ENCODE results near the gene GOLGB1. TPM values are rescaled to one million over a fixed set of nuclear protein-coding genes. Genes with fewer than 3 reads are reported as not detected.

Gene GOLGB1
- total RNA-seq, 1 experiment from 2014 or later, result 31.5 TPM

DNA sequence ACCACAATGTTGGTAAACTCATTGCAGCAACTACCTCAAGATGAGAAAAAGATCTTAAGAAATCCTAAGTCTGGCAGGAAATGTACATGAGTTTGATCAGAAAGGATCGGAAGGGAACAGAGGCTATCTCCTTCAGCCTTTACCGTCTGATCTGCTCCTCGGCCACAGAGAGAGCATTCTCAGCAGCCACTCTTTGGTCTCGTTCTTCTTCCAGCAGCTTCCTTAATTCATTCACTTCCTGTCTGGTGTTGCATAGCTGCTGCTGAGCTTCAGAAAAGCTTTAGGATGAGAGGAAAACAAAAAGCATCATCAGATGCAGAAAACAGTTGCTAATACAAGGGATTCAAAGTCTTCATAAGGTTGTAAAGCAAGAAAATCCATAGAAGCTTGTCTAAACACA, 82.2 kb downstream of the GOLGB1 start:
- Mint-ChIP-seq H3K27ac (ENCODE audit: unreplicated experiment) (no peak overlapping the region), H3K4me3 (ENCODE audit: unreplicated experiment) (no peak overlapping the region), H3K36me3 (ENCODE audit: insufficient read depth, unreplicated experiment) (peaks cover 57% of the 10 kb centered on the region), H3K4me1 (ENCODE audit: low read depth, unreplicated experiment) (peaks cover 30% of the 10 kb centered on the region), H3K27me3 (ENCODE audit: insufficient read depth, unreplicated experiment) (no peaks in the 10 kb centered on the region), H3K9me3 (ENCODE audit: unreplicated experiment) (no peaks in the 10 kb centered on the region)
- Histone ChIP-seq H3K4me1 (peaks cover 37% of the 10 kb centered on the region), H3K36me3 (ENCODE audit: control insufficient read depth, insufficient read depth, low read length) (peaks cover 1% of the 10 kb centered on the region; the same call in 1 of the 2 replicates), H3K9me3 (no peaks in the 10 kb centered on the region), H3K4me3 (ENCODE audit: low read depth, low read length) (no peak overlapping the region), H3K27me3 (replicated peaks; ENCODE audit: control insufficient read depth, insufficient read depth, low read length) (no peaks in the 10 kb centered on the region)
- intact Hi-C loops (cut with micrococcal nuclease; ENCODE audit: unreplicated experiment), result no loop called here
- TF ChIP-seq, protein P1, sequence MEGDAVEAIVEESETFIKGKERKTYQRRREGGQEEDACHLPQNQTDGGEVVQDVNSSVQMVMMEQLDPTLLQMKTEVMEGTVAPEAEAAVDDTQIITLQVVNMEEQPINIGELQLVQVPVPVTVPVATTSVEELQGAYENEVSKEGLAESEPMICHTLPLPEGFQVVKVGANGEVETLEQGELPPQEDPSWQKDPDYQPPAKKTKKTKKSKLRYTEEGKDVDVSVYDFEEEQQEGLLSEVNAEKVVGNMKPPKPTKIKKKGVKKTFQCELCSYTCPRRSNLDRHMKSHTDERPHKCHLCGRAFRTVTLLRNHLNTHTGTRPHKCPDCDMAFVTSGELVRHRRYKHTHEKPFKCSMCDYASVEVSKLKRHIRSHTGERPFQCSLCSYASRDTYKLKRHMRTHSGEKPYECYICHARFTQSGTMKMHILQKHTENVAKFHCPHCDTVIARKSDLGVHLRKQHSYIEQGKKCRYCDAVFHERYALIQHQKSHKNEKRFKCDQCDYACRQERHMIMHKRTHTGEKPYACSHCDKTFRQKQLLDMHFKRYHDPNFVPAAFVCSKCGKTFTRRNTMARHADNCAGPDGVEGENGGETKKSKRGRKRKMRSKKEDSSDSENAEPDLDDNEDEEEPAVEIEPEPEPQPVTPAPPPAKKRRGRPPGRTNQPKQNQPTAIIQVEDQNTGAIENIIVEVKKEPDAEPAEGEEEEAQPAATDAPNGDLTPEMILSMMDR (IDR thresholded peaks at IDR 0.05; ENCODE audit: insufficient read depth in 1 of 2, low read depth in 1 of 2, low read length in 1 of 2, severe bottlenecking in 1 of 2, unreplicated experiment in 1 of 2), result no peak
- ChIA-PET CTCF (no interaction called here), POLR2A (interaction anchor here (0.5 kb wide), 1 partner anchor 121 kb away, joined by 3 read pairs; no protein-coding TSS in a partner anchor)
- no TSS peak for BruUV-seq (replicated peaks)
- DNase-seq, result no peak

DNA sequence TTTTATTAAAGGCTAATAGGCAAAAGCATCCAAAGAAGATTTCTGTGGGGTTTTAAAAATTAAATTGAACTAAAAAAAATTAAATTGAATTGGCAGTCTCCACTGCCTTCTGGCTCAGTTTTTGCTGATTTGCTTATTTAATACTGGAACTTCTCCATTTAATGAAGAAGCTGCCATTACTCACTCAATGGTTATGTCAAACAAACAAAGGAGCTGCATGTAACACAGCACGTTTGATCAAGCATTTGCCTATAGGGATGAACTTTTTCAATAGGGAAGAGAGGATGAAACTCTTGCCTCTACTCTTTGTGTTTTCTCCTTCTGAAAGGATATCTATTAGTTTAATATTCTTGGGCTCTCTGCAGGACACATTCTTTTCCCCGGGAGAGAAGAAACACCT, 84.1 kb downstream of the GOLGB1 start:
- Mint-ChIP-seq H3K4me3 (ENCODE audit: unreplicated experiment) (no peak overlapping the region), H3K36me3 (ENCODE audit: insufficient read depth, unreplicated experiment) (peaks cover 63% of the 10 kb centered on the region), H3K9me3 (ENCODE audit: unreplicated experiment) (no peaks in the 10 kb centered on the region), H3K27ac (ENCODE audit: unreplicated experiment) (peak overlapping the region; percentile 51), H3K27me3 (ENCODE audit: insufficient read depth, unreplicated experiment) (no peaks in the 10 kb centered on the region), H3K4me1 (ENCODE audit: low read depth, unreplicated experiment) (peaks cover 30% of the 10 kb centered on the region)
- POLR2A ChIA-PET, result no interaction called here
- H3K9me3 ChIP-seq, result no peaks in the 10 kb centered on the region
- DNase-seq, result no peak
- H3K36me3 ChIP-seq (ENCODE audit: control insufficient read depth, insufficient read depth, low read length), result peaks cover 1% of the 10 kb centered on the region; the same call in 1 of the 2 replicates
- no TSS peak for BruUV-seq (replicated peaks)
- intact Hi-C loops (cut with micrococcal nuclease; ENCODE audit: unreplicated experiment), result no loop called here
- H3K4me3 ChIP-seq (ENCODE audit: low read depth, low read length), result no peak overlapping the region
- CTCF ChIA-PET, result interaction anchor here (0.6 kb wide), 1 partner anchor 118 kb away, joined by 6 read pairs; no protein-coding TSS in a partner anchor
- no peaks in the 10 kb centered on the region for H3K27me3 ChIP-seq (replicated peaks; ENCODE audit: control insufficient read depth, insufficient read depth, low read length)
- peaks cover 49% of the 10 kb centered on the region for H3K4me1 ChIP-seq
- TF ChIP-seq, protein P1 (IDR thresholded peaks at IDR 0.05; ENCODE audit: insufficient read depth in 1 of 2, low read depth in 1 of 2, low read length in 1 of 2, severe bottlenecking in 1 of 2, unreplicated experiment in 1 of 2), result no peak

DNA sequence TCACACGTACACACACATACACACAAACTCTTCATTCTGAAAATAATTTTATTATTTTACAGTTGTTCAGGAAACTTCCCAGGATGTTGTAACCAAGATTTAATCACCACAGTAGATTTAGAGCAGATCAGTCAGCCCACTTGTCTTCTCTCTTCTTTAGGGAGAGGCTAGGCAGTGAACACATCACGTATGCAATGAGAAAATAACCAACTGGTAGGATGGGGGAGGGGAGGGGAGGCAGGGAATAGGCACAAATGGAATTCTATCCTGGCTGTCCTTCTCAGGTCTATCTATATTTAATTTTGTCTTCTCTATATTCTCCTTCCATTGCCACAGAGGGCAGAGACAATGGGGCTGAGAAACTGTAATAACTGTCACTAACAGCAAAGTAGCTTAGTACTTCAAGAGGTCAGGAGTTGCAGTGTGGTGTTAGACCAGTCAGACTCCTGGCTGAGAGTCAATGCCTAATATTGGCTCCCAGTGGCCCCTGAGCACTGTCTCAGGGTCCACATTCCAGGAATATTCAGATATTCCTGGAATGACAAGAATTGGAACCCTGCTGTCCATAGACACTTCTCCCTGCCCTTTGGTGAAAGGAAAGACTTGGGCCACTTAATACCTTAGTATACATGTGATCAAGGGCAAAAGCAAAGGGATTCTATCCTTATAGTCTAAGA, 86.2 kb downstream of the GOLGB1 start:
- Histone ChIP-seq H3K9me3 (no peaks in the 10 kb centered on the region), H3K4me1 (peaks cover 49% of the 10 kb centered on the region), H3K36me3 (ENCODE audit: control insufficient read depth, insufficient read depth, low read length) (peaks cover 1% of the 10 kb centered on the region; the same call in 1 of the 2 replicates), H3K4me3 (ENCODE audit: low read depth, low read length) (no peak overlapping the region), H3K27me3 (replicated peaks; ENCODE audit: control insufficient read depth, insufficient read depth, low read length) (no peaks in the 10 kb centered on the region)
- Mint-ChIP-seq H3K9me3 (ENCODE audit: unreplicated experiment) (no peaks in the 10 kb centered on the region), H3K4me3 (ENCODE audit: unreplicated experiment) (peak overlapping the region; percentile 27), H3K4me1 (ENCODE audit: low read depth, unreplicated experiment) (peaks cover 23% of the 10 kb centered on the region), H3K36me3 (ENCODE audit: insufficient read depth, unreplicated experiment) (peaks cover 50% of the 10 kb centered on the region), H3K27me3 (ENCODE audit: insufficient read depth, unreplicated experiment) (no peaks in the 10 kb centered on the region), H3K27ac (ENCODE audit: unreplicated experiment) (peak overlapping the region; percentile 42)
- no TSS peak for BruUV-seq (replicated peaks)
- peak; percentile 22 to 55 for DNase-seq
- CTCF ChIA-PET, result no interaction called here
- intact Hi-C loops (cut with micrococcal nuclease; ENCODE audit: unreplicated experiment), result loop anchor here (5.0 kb wide), 2 partner anchors 84 to 116 kb away; partner anchors contain the start of genes GOLGB1 and POLQ
- POLR2A ChIA-PET, result interaction anchor here (0.5 kb wide), 1 partner anchor 62 kb away, joined by 3 read pairs; no protein-coding TSS in a partner anchor
- TF ChIP-seq, protein P1 (IDR thresholded peaks at IDR 0.05; ENCODE audit: insufficient read depth in 1 of 2, low read depth in 1 of 2, low read length in 1 of 2, severe bottlenecking in 1 of 2, unreplicated experiment in 1 of 2), result no peak
